Tibial artery (tissue), 4 donors: ENCODE data around the gene TLL2.

Experiments
- DNase-seq, 2 donors: peaks; one replicate each; pipeline ENCODE4 v3.0.0-alpha.2; 2019
- H3K27ac ChIP-seq, 2 donors: fragments of 200-600 bp; sonication (generic) in 1 of 2; 1 replicate in 1 of 2; 2 replicates in 1 of 2; pipeline ENCODE4 v1.5.1; 2018 to 2019; ENCODE audit warnings: mild to moderate bottlenecking in 1 of 2
- H3K27me3 ChIP-seq, 2 donors: fragments of 200-600 bp; sonication (generic) in 1 of 2; one replicate each; pipeline versions ENCODE4 v1.5.1 to v1.6.0; 2016 to 2019
- H3K36me3 ChIP-seq, 3 donors: fragments of 200-600 bp; sonication (generic) in 2 of 3; one replicate each; pipeline ENCODE4 v1.5.1; 2016 to 2019; ENCODE audit warnings: mild to moderate bottlenecking in 2 of 3
- H3K4me1 ChIP-seq, 4 donors: fragments of 200-600 bp; sonication (generic) in 2 of 4; 1 replicate in 3 of 4; 2 replicates in 1 of 4; pipeline ENCODE4 v1.5.1; 2016 to 2019
- H3K4me3 ChIP-seq, 2 donors: fragments of 200-600 bp; sonication (generic) in 1 of 2; 1 replicate in 1 of 2; 2 replicates in 1 of 2; pipeline ENCODE4 v1.5.1; 2018 to 2019; ENCODE audit warnings: mild to moderate bottlenecking in 2 of 2
- H3K9me3 ChIP-seq, 3 donors: fragments of 200-600 bp; sonication (generic) in 1 of 3; one replicate each; pipeline ENCODE4 v1.5.1; 2016 to 2019
- intact Hi-C: fragments of 100-400 bp; cut with DNase I; formaldehyde crosslinking; loops from one replicate; pipeline ENCODE4 v1.15.0; 2023; ENCODE audit warnings: low total_unique reads
- TF ChIP-seq, protein P1 (sequence below), 2 experiments: fragments of 200-600 bp in 1 of 2; fragments of 450-650 bp in 1 of 2; IDR thresholded peaks; one replicate each; pipeline ENCODE4 v1.5.1; 2017 to 2019; ENCODE audit warnings: antibody characterized with exemption in 2 of 2, mild to moderate bottlenecking in 1 of 2, moderate library complexity in 1 of 2

The TLL2 gene

DNA sequence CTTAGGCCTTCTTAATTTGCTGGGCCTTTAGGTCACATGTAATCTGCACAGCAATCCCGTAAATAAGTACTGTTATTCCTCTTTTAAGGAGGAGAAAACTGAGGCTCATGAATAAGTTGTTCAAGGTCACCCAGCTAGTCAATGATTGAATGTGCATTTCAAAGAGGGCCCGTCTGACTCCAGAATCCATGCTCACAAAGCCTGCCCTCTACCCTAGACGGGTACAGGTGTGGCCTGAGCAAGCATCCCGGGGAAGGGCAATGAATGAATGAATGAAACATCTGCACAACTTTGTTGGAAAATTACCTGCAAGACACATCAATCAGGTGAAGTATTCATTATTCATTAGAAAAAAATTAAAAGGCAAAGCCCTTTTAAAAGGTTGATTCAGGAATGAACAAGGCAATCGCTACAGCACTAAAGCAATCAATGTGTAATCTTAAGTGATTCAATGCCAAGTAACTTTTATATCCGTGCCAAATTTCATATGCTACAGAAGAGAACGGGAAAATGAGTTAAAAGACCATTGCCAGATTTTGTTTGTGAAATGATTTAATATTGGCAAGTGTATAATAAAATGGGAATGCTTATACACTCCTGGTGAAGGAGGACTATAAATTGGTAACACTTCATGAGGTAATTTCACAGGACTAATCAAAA, 61.1 kb downstream of the TLL2 start:
- H3K27me3 ChIP-seq: peaks cover 0 to 15% of the 10 kb centered on the region in 2 donors
- TF ChIP-seq, protein P1, sequence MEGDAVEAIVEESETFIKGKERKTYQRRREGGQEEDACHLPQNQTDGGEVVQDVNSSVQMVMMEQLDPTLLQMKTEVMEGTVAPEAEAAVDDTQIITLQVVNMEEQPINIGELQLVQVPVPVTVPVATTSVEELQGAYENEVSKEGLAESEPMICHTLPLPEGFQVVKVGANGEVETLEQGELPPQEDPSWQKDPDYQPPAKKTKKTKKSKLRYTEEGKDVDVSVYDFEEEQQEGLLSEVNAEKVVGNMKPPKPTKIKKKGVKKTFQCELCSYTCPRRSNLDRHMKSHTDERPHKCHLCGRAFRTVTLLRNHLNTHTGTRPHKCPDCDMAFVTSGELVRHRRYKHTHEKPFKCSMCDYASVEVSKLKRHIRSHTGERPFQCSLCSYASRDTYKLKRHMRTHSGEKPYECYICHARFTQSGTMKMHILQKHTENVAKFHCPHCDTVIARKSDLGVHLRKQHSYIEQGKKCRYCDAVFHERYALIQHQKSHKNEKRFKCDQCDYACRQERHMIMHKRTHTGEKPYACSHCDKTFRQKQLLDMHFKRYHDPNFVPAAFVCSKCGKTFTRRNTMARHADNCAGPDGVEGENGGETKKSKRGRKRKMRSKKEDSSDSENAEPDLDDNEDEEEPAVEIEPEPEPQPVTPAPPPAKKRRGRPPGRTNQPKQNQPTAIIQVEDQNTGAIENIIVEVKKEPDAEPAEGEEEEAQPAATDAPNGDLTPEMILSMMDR (IDR thresholded peaks at IDR 0.05): no peak
- no peaks in the 10 kb centered on the region for H3K9me3 ChIP-seq
- intact Hi-C loops: no loop called here
- DNase-seq: no peak
- H3K4me3 ChIP-seq: no peak overlapping the region
- no peaks in the 10 kb centered on the region for H3K36me3 ChIP-seq
- H3K4me1 ChIP-seq: no peaks in the 10 kb centered on the region
- no peak overlapping the region for H3K27ac ChIP-seq

DNA sequence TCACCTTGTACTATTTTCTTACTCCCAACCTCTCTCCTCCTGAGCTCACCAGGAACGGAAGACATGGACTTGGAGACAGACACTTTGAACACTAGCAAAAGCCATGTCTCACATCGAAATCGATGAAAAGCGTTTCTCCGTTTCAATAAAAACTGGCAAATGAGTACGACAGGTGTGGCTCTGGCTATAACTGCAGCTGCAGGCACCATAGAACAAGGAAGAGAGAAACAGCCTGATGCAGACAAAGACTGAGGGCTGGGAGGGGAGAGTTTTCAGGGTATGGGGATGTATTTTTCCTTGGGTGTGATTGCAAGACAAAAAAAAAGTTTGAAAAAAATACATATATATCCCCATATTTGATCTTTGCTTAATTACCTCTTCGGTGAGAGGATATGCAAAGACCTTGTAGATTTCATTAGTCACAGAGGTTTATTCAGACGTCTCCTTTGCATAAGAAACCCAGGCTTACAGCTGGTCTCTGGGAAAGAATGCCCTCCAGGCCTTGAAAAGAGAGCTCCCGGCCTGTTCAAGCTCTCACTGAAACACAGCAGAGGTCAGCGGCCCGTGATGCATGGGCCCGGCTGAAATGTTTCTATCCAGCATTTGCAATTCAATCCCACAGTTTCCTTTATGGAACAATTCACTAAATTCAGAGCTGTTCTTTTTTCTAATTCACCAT, 63.1 kb downstream of the TLL2 start:
- Histone ChIP-seq H3K36me3 (no peaks in the 10 kb centered on the region), H3K4me3 (no peak overlapping the region), H3K27me3 (peaks cover 0 to 9% of the 10 kb centered on the region in 2 donors), H3K9me3 (no peaks in the 10 kb centered on the region), H3K4me1 (no peaks in the 10 kb centered on the region), H3K27ac (no peak overlapping the region)
- TF ChIP-seq, protein P1 (IDR thresholded peaks at IDR 0.05): no peak
- DNase-seq: no peak
- intact Hi-C loops: no loop called here

DNA sequence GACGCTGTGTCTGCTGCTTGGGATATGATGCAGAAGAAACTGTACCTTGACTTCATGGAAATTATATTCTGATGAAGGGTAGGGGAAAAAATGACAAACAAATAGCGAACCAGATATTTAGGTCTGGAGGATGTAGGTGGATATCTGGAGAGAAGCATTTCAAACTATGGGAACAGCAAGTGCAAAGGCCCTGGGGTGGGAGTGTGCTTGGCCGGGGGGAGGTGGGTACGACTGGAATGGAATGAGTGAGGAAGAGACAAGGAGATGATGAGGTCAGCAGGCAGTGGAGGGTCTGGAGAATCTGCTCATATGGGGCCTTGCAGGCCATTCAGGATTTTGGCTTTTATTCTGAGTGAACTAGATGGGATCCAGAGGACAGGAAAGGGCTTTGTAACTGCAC, 65.2 kb downstream of the TLL2 start:
- TF ChIP-seq, protein P1 (IDR thresholded peaks at IDR 0.05): no peak
- DNase-seq: no peak
- H3K4me1 ChIP-seq: no peaks in the 10 kb centered on the region
- H3K4me3 ChIP-seq: no peak overlapping the region
- no peak overlapping the region for H3K27ac ChIP-seq
- peaks cover 0 to 12% of the 10 kb centered on the region in 2 donors for H3K27me3 ChIP-seq
- no peaks in the 10 kb centered on the region for H3K36me3 ChIP-seq
- intact Hi-C loops: no loop called here
- no peaks in the 10 kb centered on the region for H3K9me3 ChIP-seq

DNA sequence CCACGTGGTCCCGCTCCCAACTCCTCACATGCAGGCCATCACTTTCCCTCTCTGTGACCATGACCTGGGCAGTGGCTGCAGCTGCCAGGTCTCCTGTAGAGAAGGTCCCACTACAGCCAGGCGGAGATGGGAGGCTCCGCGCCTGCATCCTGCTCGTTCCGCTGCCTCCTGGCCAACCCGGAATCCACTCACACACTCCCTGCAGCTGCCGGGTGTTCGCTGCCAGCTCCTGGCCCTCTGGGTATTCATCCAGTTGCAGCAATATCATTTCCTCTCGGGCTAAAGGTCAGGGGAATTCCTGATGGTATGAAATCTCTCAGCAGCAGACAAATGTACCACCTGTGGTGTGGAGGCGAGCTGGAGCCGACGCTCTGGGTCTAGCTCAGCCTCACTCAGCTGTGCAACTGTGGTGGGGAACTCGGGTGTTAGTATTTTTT, 65.7 kb downstream of the TLL2 start:
- DNase-seq: no peak
- Histone ChIP-seq H3K36me3 (no peaks in the 10 kb centered on the region), H3K4me3 (no peak overlapping the region), H3K27me3 (peaks cover 0 to 12% of the 10 kb centered on the region in 2 donors), H3K4me1 (no peaks in the 10 kb centered on the region), H3K27ac (no peak overlapping the region), H3K9me3 (no peaks in the 10 kb centered on the region)
- TF ChIP-seq, protein P1 (IDR thresholded peaks at IDR 0.05): no peak
- intact Hi-C loops: no loop called here

DNA sequence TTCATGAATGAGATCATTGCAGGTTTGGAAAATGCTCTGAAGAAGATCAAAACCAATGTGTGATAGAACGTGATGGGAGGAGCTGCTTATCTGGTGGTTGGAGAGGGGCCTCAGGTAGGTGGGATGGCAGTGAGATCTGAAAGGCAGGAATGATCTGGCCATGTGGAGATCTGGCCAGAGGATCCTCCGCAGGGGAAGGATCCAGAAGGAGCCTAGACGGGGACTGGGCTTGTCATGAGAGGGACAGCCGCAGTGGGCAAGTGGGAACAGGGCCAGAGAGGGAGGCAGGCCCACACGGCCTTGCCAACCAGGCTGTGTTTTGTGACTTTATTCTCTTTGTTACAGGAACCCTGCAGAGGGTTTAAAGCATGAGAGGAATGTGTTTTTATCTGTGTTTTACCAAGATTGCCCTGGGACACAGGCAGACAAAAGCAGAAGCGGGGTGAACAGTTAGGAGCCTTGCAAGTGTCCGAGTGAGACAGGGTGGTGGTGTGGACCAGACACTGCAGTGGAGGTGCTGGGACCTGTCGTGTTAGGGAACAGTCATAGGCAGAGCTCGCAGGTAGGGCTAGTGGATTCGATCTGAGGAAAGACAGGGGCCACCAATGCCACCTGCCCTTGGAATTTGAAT, 66.6 kb downstream of the TLL2 start:
- TF ChIP-seq, protein P1 (IDR thresholded peaks at IDR 0.05): no peak

More for the DNA sequence above, 66.6 kb downstream of the TLL2 start:
- Histone ChIP-seq H3K4me3 (no peak overlapping the region), H3K9me3 (no peaks in the 10 kb centered on the region), H3K27me3 (peaks cover 0 to 19% of the 10 kb centered on the region in 2 donors), H3K36me3 (no peaks in the 10 kb centered on the region), H3K27ac (no peak overlapping the region), H3K4me1 (no peaks in the 10 kb centered on the region)
- intact Hi-C loops: no loop called here
- DNase-seq: no peak
